Stimulated activated CD4-positive, alpha-beta T cell treated with anti-CD3 and anti-CD28 coated beads, Interleukin-2, amount 100 ng/mL, for 24 hours (primary cell): ENCODE results near the gene MYO18B.
"Not testable (repeated sequence)": the region's sequence is repeated elsewhere in the genome, so short reads cannot be mapped to it uniquely, and the experiment has no call there.

ENCODE experiments used
- DNase-seq, 2 donors: peaks; one replicate each; pipeline ENCODE4 v3.0.0-alpha.2; 2020

Gene MYO18B, protein sequence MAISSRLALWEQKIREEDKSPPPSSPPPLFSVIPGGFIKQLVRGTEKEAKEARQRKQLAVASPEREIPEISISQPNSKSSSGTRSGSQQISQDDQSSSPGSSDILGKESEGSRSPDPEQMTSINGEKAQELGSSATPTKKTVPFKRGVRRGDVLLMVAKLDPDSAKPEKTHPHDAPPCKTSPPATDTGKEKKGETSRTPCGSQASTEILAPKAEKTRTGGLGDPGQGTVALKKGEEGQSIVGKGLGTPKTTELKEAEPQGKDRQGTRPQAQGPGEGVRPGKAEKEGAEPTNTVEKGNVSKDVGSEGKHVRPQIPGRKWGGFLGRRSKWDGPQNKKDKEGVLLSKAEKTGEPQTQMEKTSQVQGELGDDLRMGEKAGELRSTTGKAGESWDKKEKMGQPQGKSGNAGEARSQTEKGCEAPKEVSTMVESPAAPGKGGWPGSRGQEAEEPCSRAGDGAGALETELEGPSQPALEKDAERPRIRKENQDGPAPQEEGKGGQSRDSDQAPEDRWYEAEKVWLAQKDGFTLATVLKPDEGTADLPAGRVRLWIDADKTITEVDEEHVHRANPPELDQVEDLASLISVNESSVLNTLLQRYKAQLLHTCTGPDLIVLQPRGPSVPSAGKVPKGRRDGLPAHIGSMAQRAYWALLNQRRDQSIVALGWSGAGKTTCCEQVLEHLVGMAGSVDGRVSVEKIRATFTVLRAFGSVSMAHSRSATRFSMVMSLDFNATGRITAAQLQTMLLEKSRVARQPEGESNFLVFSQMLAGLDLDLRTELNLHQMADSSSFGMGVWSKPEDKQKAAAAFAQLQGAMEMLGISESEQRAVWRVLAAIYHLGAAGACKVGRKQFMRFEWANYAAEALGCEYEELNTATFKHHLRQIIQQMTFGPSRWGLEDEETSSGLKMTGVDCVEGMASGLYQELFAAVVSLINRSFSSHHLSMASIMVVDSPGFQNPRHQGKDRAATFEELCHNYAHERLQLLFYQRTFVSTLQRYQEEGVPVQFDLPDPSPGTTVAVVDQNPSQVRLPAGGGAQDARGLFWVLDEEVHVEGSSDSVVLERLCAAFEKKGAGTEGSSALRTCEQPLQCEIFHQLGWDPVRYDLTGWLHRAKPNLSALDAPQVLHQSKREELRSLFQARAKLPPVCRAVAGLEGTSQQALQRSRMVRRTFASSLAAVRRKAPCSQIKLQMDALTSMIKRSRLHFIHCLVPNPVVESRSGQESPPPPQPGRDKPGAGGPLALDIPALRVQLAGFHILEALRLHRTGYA (N-terminal part only)

DNA sequence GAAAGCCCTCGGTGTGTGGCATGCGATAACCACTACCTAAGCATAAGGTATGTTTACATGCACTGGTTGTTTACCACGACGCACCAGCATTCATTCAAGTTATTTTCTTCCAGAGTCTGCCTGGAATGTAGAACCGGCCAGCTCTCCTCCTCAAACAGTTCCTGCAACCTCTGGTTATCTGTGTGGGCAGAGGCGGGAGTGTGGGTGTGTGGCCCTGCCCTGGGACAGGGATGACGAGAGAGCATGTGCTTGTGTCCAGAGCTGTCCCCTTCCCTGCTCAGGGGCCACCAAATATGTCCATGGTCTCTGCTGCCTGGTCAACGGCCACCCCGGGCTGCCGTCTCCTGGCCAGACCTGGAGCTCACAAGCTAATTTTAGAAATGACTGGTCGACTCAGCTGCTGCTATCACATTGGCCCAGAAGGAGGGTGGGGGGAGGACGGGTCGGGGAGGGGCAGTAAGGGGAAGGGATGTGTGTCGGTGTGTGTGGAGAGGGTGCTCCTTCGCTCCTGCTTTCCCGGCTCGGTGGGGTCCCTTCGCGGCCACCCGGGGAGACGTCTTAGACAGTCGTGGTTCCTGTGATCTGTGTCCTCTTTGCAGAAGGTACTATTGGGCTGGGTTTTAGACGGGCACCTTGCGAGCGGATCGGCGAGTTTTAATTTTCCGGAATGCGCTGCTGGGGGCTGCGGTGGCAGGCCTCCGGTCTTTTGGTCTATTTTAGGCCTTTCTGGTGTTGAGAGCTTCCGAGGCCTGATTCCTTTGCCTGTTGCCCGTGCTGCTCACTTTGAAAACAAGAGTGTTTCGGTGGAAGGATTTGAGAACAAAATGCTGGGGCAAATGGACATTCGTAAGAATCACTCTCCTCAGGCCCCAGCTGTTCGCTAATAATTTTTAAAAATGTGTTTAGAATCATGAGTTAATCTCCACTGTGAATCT lies at the start of gene MYO18B:
Gene MYO18B (plus strand): TSS at position 497 of the 935 bp plus-strand sequence. CDS start 18,905 bp downstream, outside the sequence.
- no peak for DNase-seq

DNA sequence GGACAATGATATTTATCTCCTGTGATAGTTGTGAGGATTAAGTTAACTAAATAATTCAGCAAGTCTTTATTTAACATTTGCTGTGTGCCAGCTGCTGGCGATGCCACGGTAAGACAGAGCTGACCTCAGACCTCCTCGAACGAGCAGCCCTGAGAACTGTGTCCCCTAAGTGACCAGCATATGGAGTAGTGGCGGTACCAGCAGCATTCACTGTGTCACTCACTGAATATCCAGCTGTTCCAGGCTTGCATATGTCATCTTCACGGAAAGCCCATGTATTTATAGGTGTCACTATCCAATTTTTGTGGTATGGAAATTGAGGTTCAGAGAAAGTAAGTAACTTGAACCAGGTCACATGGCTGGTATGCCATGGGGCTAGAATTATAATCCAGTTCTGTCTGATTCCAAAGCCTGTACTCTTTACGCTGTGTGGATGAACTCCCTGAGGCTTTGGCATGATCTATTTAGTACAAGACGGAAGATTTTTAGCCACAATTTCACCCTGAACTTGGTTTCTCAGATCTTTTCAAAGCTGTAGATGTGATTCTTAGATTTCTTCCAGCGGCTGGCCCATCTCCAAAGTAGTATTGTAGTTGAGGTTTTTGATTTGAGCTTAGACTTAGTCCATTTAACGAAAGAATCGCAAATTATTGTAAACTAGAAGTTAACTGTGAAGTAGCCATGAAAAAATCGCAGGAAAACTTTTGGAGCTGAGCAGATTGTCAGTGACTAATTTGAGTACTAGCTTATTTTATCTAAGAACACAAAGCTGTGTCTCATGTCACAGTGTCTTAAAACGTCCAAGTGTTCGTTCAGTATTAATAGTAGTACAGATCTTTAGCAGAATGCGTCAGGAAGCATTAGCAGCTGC lies 49.4 kb upstream of the MYO18B start:
- no peak for DNase-seq

DNA sequence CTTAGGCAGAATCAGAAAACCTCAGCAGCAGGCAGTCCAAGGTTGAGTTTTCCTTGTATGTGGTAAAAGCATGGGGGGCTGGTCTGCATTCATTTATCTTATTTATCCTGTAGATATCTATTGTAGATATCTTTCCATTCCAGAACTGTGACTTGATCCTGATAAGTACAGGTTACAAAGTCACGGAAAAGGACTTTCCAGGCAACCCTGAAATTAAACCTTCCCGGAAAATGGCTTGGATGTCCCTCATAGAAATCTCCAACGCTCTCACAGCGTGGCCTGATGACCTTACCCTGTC lies 48.8 kb upstream of the MYO18B start:
- no peak for DNase-seq

DNA sequence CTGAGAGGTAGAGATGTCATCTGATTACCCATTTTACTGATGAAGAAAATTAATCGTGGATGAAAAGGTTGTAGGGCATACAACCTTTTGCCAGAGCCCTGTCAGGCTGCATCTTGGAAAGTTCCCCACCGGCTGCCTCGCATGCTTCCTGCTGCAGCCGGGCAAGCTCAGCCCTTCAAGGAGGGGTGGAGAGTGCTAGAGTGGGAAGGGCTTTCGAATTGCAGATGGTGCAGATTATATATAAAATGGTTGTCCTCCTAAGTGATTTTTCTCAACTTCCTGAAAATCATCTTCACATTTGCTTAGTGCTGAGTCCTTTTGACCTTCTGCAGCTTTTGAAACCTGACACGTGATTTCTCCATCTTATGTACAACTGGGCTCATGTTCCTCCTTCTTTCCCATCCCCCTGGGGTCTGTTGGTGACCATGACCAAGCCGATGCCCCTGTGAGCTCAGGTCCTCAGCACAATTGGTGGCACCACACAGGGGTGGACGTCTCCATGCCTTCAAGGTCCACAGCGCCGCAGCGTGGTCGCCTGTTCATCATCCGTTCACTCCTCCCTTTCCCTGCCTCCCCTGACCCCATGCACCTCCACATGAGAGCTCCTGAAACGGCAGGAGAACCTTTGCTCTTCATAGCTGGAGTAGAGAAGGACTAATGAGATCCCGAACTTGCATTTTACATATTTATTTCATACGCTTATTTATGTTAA lies 47.6 kb upstream of the MYO18B start:
- DNase-seq: no peak

DNA sequence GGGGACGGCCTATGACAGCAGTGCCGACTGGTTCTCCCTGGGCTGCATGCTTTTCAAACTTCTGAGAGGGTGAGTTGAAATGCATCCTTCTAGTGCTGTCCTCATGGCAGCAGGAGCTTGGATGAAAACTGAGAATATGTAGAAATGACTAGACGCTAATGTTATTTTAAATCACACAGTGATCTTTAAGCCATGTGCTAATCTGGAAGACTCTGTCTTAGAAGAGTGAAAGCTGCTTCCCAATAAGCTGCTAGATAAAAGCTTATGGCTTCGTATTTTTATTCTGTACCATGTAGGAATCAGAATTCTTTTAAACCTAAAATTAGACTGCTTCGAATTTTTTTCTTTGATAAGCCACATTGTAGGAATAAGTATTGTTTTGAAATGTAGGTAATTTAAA lies 46.8 kb upstream of the MYO18B start:
- DNase-seq: no peak

DNA sequence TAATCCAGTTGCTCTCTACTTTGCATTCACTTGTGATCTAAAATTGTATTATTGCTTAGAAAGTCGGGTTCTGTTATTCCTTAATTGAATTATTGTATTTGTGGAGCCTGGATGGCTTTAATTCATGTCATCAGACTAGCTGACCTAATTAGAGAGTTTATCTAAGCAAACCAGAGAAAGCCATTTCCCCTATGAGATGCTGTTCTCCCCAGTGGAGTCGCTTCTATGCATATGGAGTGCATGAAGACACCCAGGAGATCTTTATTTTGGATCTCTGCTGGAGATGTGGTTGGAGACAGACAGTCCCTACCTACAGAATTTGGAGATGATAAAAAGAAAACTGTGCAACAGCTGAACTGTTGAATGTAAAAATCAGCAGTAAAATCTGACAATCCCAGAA lies 45.2 kb upstream of the MYO18B start:
- DNase-seq: no peak

DNA sequence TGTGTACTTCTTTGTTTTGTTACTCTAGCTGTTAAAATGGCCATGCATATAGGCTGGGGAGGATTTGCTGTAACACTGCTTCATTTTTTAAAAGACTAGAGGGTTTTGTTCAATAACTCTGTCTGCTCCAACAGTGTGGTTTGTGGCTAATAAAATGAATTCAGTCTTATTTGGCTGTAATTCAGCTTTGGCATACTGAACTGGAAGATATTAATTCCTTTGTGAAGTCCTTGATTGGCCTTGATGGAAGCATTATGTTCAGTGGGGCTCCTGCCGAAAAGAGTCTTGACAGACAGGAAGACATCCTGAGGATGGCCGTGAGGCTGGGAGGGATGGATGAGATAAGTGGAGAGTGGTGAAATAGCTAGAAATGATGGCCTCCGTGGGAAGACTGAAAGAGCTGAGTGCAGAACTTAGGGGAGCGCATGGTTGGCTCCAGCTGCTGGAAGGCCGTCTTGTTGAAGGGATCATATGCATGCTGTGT lies 44.8 kb upstream of the MYO18B start:
- DNase-seq: no peak

DNA sequence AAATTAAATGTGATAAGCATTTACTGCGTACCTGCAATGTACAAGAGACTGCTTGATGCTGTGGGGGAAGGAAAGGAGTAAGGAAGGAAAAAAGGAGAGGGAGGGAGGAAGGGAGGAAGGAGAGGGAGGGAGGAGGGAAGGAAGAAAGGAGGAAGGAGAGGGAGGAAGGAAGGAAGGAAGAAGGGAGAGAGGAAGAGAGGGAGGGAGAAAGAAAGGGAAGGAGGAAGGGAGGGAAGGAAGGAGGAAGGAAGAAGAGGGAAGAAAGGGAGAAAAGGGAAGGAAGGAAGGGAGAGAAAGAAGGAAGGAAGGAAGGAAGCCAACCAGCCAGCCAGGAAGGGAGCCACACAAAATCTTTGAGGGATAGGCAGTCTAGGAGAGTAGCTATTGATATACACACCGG lies 44.0 kb upstream of the MYO18B start:
- no peak for DNase-seq

DNA sequence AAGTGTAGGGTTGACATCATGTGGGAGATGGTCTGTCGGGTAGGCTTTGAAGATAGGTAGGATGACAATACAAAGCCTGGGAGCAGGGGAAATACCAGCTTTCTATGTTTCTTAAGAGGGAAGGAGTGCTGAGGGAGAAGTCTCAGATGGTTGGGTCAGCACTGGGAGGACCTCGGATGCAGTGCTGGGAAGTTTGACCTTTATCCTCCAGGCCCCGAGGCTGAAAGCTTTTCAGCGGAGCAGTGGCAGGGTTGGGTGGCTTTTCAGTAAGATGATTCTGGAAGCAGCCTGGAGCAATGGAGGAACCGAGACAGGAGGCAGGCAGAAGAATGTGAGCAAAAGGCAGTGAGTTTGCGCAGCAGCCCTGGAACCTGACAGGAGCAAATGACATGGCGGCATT lies 43.5 kb upstream of the MYO18B start:
- no peak for DNase-seq

DNA sequence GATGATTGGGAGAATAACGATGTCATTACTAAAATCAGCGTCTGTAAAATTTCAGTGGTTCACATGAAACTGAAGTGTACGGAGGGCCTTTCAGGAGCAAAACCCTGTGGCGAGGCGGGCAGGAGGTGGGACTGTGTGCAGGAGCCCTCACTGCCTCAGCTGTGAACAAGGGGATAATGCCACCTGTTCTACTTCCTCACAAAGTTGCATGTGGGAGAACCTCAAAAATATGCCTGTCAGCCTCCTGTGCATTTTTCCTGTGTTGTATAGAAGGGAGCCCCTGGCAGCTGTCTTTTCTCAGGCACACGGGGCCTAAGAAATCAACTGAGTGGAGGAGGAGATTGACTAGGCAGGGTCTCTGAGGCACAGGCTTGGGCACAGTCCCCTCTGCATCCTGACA lies 43.0 kb upstream of the MYO18B start:
- DNase-seq: no peak

DNA sequence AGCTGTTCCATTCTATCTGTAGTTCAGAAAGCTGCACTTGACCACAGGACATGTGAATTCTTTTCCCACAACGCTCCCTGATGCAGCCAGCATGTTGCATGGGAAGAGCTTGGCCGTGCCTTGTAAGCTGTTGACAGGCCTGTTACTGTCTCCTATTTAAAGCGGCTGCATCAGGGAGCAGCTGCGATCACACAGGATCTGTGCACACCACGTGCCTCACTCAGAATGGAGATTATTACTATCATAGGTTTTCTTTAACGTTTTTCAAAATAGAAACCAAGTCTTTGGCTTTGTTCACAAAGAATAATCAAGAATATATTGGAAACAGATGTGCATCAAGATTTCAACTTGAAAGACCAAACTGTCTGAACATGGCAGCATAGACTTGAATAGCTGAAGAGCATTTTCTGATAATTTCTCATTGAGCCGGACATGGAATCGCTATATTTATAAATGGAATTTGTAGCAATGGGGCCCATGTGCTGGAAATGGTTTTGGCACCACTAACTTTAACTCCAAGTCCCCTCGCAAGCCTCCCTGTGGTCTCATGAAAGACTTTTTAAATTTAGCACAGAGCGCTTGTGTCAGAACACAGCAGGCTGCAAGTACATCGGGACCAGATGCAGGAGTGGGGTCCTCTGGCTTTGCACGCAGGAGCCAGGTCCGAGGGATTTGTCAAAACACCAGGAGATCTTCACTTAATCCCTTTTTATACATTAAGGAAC lies 40.8 kb upstream of the MYO18B start:
- DNase-seq: no peak

DNA sequence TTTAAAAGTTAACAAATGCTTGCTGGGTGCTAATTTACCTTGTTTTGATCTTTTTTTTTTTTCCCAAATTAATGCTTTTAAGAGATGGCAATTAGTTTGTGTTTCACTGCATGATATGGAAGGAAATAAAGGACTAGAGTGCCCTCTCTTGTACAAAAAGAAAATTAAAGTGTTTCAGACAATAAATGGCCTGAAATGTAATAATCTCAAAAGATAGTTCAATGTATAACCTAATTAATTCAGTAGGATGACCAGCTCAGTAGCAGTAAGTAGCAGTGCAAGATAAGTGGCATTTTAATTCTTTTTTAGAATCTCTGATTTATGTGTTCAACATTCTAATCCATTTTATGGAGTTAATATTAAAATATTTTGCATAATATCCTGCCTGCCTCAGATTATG lies 39.9 kb upstream of the MYO18B start:
- DNase-seq: no peak

DNA sequence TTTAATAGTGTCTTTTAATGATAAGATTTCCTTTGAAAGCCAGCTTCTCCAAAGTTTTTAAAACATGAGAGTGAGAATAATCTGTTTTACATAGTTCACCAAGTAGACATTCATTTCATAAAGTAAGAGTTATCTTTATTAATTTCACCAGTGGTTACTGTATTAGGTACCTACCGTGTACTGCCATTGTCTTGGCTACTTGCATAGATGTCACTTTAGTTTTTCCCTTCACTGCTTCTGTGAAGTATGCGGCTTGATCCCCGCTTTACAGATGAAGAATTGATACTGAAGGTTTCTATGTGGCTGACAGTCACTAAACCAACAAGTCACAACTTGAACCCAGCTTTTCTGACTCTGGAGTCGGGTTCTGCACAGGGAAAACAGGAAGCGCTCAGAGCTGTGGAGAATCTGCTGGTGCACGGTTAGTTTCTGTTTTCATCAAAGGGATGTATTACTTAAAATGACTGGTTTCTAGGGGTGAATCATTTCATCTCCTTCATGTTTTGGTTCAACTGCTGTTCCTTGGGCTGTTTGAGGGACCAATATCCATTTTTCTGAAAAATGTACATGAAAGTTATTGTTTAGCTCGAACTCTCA lies 39.3 kb upstream of the MYO18B start:
- DNase-seq: peak in 1 of 2 donors; percentile 9

DNA sequence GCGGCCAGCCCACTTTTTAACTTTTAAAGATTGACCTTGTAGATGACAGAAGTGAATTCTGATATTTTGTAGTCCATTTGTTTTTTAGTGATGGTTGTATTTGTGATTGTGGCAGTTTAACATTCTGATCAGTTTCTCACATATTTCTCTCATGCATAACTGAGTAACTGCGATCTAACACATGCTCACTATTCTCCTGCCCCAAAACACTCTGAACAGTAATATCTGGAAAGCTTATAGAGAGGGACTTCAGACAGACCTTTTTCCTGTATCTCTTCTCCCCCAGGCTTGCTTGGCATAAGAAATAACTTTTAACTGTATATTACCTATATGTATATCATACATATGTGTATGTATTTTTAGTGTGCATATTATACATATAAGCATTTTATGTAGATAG lies 37.3 kb upstream of the MYO18B start:
- no peak for DNase-seq

DNA sequence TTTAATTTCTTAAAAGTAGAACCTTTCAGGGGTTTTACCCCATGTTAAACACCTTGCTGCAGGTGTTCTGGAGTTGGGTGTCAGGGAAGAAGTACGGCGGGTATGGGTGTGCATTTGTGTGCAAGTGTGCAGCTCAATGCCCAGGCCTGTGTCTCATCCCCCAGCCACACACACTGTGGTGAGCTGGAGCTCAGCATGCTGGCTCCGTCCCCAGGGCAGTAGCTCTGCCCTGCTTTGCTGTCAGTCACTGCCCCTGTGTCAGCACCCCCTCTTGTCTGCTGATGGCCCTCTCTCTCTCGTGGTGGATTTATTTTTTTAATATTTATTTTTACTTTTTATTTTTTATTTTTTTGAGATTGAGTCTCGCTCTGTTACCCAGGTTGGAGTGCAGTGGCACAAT lies 35.8 kb upstream of the MYO18B start:
- DNase-seq: no peak

DNA sequence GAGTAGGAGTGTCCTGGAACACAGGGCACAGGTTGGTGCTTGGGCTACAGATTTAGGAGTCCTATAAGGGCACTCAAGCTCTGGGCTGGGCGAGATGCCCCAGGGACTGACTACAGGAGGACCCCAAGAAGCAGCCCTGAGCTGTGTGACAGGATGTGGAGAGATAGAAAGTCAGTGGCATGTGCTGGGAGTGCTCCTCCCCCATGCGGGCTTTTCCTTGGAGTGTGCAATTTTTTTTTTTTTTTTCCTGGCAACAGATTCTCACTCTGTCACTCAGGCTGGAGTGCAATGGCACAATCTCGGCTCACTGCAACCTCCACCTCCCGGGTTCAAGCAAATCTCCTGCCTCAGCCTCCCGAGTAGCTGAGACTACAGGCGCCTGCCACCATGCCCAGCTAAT lies 33.6 kb upstream of the MYO18B start:
- not testable (repeated sequence) for DNase-seq

DNA sequence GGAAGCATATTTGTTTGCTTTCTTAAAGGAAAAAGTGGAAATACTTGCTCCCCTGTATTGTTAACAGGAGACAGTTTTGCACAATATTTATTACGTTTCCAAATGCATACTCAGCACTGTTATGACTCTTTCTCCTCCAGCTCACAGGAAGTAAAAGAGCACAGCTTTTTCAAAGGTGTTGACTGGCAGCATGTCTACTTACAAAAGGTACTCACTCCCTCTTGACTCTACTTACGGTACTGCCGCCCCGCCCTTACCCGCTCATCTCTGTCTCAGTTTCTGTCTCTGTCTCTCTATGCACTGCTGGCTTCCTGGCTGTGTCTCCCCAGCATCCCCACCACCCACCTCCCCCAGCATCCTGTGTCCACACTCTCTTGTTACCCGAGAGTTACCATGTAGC lies 32.2 kb upstream of the MYO18B start:
- DNase-seq: peak in 1 of 2 donors; percentile 20

DNA sequence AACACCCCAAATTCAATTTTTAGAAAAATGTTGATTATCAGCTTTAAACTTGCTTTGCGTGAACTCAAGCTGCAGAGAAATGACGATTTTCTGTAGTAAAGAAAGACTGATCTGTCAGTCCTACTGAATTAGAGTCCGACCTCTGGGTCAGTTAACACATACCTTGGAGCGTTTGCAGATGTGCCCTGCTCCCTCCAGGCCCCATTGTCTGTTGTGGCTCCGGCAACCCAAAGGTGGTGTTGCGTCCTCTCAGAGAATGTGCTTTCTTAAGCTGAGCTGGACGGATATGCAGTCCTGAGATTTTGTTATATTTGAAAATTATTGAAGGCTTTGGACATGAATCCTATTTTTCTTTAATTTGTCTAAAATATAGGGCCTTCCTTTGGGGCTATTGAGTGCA lies 31.5 kb upstream of the MYO18B start:
- DNase-seq: no peak

DNA sequence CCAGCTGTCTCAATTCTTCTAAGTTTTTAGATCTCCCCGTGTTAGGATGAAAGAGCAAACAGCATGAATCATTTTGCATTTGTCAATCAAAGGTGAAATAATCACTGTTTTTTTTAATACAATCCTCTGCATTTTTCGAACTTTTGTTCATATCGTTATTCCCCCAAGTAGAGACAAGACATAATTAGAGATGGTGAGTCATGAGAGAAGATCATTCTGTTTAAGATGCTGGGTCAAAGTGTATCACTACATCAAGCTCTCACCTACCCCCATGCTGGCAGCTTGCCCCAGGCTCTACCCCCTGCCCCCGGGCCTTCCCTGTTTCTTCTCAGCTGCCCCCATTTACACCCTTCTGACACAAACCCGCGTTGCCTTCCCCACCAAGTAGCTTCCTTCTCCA lies 30.5 kb upstream of the MYO18B start:
- no peak for DNase-seq
